Testis (tissue), 5 donors: Measurements from ENCODE around the gene SLC38A4. TPM values are rescaled to one million over a fixed set of nuclear protein-coding genes. Genes with fewer than 3 reads are reported as not detected.

Source experiments
- DNase-seq: peaks from one replicate; pipeline ENCODE4 v3.0.0-alpha.2; 2019
- H3K27ac ChIP-seq, 2 donors: fragments of 200-600 bp; sonication (generic); one replicate each; pipeline ENCODE4 v1.5.1; 2019
- H3K27me3 ChIP-seq: fragments of 200-600 bp; sonication (generic); one replicate; pipeline ENCODE4 v1.5.1; 2019
- H3K36me3 ChIP-seq: fragments of 200-600 bp; sonication (generic); one replicate; pipeline ENCODE4 v1.5.1; 2017; ENCODE audit warnings: low read depth; ENCODE audit errors: missing control alignments
- H3K4me1 ChIP-seq: fragments of 200-600 bp; sonication (generic); one replicate; pipeline ENCODE4 v1.5.1; 2019
- H3K4me3 ChIP-seq, 2 donors: fragments of 200-600 bp; sonication (generic); one replicate each; pipeline ENCODE4 v1.5.1; 2017 to 2019
- H3K9me3 ChIP-seq: fragments of 200-600 bp; sonication (generic); one replicate; pipeline ENCODE4 v1.5.1; 2017
- POLR2A ChIP-seq: fragments of 450-650 bp; IDR thresholded peaks from one replicate; pipeline ENCODE4 v1.6.1; 2017; ENCODE audit warnings: antibody characterized with exemption, mild to moderate bottlenecking, moderate library complexity
- WGBS, 2 donors: methylation state at CpG; one replicate each; pipeline ENCODE4 v1.1.5; 2018; 5-methylcytosine and 5-hydroxymethylcytosine counted together
- intact Hi-C: fragments of 100-400 bp; cut with DNase I; formaldehyde crosslinking; loops from one replicate; pipeline ENCODE4 v1.15.1; 2023; ENCODE audit warnings: low total_unique reads
- long read RNA-seq, 2 donors: transcript quantifications; one replicate each; lab custom pipeline, GENCODE V29; 2026
- polyA plus RNA-seq: library from polyadenylated mRNA; stranded (reverse); fragments of 350-450 nt; fragmentation: Illumina TruSeq; extraction: RNeasy Lipid Tissue Mini Kit (QIAGEN cat#74804); gene quantifications from one replicate; pipeline ENCODE4 v1.2.3, GENCODE V29; 2014; ENCODE audit warnings: low read depth, low replicate concordance; ENCODE audit not compliant: insufficient read depth
- total RNA-seq, 2 donors: library from RNA; depleted of rRNA; stranded (reverse); fragments of >200 nt; gene quantifications; one replicate each; pipeline ENCODE4 v1.2.3, GENCODE V29; 2016
- TF ChIP-seq, protein P1 (sequence below), 3 experiments: fragments of 450-650 bp in 2 of 3; fragments of 200-600 bp in 1 of 3; sonication (generic) in 1 of 3; IDR thresholded peaks; one replicate each; pipeline ENCODE4 v1.5.1; 2016 to 2019; ENCODE audit warnings: antibody characterized with exemption in 3 of 3, mild to moderate bottlenecking in 2 of 3, moderate library complexity in 1 of 3

SLC38A4 gene, protein sequence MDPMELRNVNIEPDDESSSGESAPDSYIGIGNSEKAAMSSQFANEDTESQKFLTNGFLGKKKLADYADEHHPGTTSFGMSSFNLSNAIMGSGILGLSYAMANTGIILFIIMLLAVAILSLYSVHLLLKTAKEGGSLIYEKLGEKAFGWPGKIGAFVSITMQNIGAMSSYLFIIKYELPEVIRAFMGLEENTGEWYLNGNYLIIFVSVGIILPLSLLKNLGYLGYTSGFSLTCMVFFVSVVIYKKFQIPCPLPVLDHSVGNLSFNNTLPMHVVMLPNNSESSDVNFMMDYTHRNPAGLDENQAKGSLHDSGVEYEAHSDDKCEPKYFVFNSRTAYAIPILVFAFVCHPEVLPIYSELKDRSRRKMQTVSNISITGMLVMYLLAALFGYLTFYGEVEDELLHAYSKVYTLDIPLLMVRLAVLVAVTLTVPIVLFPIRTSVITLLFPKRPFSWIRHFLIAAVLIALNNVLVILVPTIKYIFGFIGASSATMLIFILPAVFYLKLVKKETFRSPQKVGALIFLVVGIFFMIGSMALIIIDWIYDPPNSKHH
- total RNA-seq = 1 to 10 TPM in 1 of 2 donors, under 1 TPM in 1; 0.24 to 1.3 TPM
- polyA plus RNA-seq = 0.65 TPM
- long read RNA-seq, donor 1 = 0 reads
- long read RNA-seq, donor 2 = 0 reads

- Histone ChIP-seq H3K9me3 (no peaks in the 10 kb centered on the region), H3K4me1 (no peaks in the 10 kb centered on the region), H3K4me3 (no peak within 1 kb of the TSS), H3K27me3 (no peaks in the 10 kb centered on the region), H3K27ac (no peak within 1 kb of the TSS), H3K36me3 (no peaks in the 10 kb centered on the region)
- 10 to 13% methylated on average over 29 of the region's 29 CpGs for WGBS, 2 donors
- TF ChIP-seq, protein P1, sequence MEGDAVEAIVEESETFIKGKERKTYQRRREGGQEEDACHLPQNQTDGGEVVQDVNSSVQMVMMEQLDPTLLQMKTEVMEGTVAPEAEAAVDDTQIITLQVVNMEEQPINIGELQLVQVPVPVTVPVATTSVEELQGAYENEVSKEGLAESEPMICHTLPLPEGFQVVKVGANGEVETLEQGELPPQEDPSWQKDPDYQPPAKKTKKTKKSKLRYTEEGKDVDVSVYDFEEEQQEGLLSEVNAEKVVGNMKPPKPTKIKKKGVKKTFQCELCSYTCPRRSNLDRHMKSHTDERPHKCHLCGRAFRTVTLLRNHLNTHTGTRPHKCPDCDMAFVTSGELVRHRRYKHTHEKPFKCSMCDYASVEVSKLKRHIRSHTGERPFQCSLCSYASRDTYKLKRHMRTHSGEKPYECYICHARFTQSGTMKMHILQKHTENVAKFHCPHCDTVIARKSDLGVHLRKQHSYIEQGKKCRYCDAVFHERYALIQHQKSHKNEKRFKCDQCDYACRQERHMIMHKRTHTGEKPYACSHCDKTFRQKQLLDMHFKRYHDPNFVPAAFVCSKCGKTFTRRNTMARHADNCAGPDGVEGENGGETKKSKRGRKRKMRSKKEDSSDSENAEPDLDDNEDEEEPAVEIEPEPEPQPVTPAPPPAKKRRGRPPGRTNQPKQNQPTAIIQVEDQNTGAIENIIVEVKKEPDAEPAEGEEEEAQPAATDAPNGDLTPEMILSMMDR (IDR thresholded peaks at IDR 0.05) = no peak
- no peak for TF ChIP-seq POLR2A
- intact Hi-C loops = no loop called here
- DNase-seq = peak; percentile 34
Measured at GRCh38 chr12:46825591-46826414, at the start of gene SLC38A4. SLC38A4 (minus strand) TSS chr12:46825997; CDS start chr12:46793071, 32,926 bp downstream.

GRCh38 chr12:46875095-46875494 is 49.3 kb upstream of the SLC38A4 start:
- DNase-seq = no peak
- WGBS, 2 donors = 74 to 92% methylated on average over 1 of the region's 1 CpG
- no peak for TF ChIP-seq POLR2A
- TF ChIP-seq, protein P1 (IDR thresholded peaks at IDR 0.05) = no peak
- Histone ChIP-seq H3K4me3 (no peak overlapping the region), H3K4me1 (no peaks in the 10 kb centered on the region), H3K9me3 (no peaks in the 10 kb centered on the region), H3K27me3 (no peaks in the 10 kb centered on the region), H3K36me3 (no peaks in the 10 kb centered on the region), H3K27ac (no peak overlapping the region)
- intact Hi-C loops = no loop called here

DNA sequence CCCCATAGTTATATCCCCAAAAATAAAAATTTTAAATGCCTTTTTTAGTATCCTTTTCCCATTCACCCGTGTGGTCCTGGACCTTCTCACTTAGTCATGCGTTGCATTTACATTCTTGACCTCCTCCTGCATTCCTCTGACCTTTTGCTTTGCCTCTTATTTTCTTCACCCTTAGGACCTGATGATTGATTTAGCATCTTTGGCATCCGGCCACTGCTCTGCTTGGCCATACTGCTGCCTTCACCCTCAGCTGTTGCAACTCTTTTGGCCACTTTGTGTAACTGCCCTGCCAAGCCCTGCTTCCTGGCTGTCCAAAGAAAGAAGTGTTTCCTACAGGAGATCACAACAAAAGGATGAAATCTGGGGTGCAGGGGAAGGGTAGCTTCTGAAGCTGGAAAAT is 48.8 kb upstream of the SLC38A4 start:
- WGBS, 2 donors = 53 to 77% methylated on average over 3 of the region's 3 CpGs
- H3K36me3 ChIP-seq = no peaks in the 10 kb centered on the region
- no peak overlapping the region for H3K27ac ChIP-seq
- H3K27me3 ChIP-seq = no peaks in the 10 kb centered on the region
- intact Hi-C loops = no loop called here
- no peaks in the 10 kb centered on the region for H3K4me1 ChIP-seq
- H3K4me3 ChIP-seq = no peak overlapping the region
- no peak for DNase-seq
- TF ChIP-seq, protein P1 (IDR thresholded peaks at IDR 0.05) = no peak
- no peak for TF ChIP-seq POLR2A
- H3K9me3 ChIP-seq = no peaks in the 10 kb centered on the region

GRCh38 chr12:46872135-46872534 is 46.3 kb upstream of the SLC38A4 start:
- no peaks in the 10 kb centered on the region for H3K36me3 ChIP-seq
- TF ChIP-seq, protein P1 (IDR thresholded peaks at IDR 0.05) = no peak
- no peak for TF ChIP-seq POLR2A
- 86 to 87% methylated on average over 4 of the region's 4 CpGs for WGBS, 2 donors
- no peak for DNase-seq
- intact Hi-C loops = no loop called here
- H3K27me3 ChIP-seq = no peaks in the 10 kb centered on the region
- H3K27ac ChIP-seq = no peak overlapping the region
- no peaks in the 10 kb centered on the region for H3K9me3 ChIP-seq
- H3K4me1 ChIP-seq = no peaks in the 10 kb centered on the region
- no peak overlapping the region for H3K4me3 ChIP-seq
